IMR-90 (cell line): ENCODE measurements around the gene RB1. TPM values are rescaled to one million over a fixed set of nuclear protein-coding genes. Genes with fewer than 3 reads are reported as not detected.
"Not testable (repeated sequence)": the region's sequence is repeated elsewhere in the genome, so short reads cannot be mapped to it uniquely, and the experiment has no call there.

Experiments used
- ATAC-seq: fragments of 200-7000 bp; cut with Tn5 transposase; 2 replicates; pipeline ENCODE4 v1.9.1; 2020; ENCODE audit warnings: low read depth, mild to moderate bottlenecking, moderate library complexity
- BruUV-seq: library from RNA; stranded (reverse); fragments of 400-500 nt; replicated peaks from 2 replicates; lab custom pipeline; 2021; lab: Mats Ljungman, UMichigan
- CTCF ChIA-PET: fragments of 300-600 bp; formaldehyde crosslinking; extraction: SDS; loops from one replicate; lab custom pipeline; 2021; ENCODE audit warnings: antibody characterized with exemption; lab: Yijun Ruan, JAX
- POLR2A ChIA-PET: fragments of 300-600 bp; sonication (Branson Sonifier 250); formaldehyde crosslinking; loops from one replicate; lab custom pipeline; 2022; ENCODE audit warnings: antibody characterized with exemption; ENCODE audit not compliant: unreplicated experiment; lab: Charles Lee
- DNase-seq: peaks from one replicate; pipeline ENCODE4 v3.0.0; 2013
- H2AFZ ChIP-seq: replicated peaks from 2 replicates; pipeline ENCODE3; 2013; ENCODE audit warnings: low read length, mild to moderate bottlenecking; ENCODE audit not compliant: poor library complexity
- H2AK5ac ChIP-seq: 2 replicates; pipeline ENCODE4 v1.6.1; 2013; ENCODE audit warnings: low read depth, low read length, inconsistent platforms
- H2AK9ac ChIP-seq: replicated peaks from 2 replicates; pipeline ENCODE3; 2013; ENCODE audit warnings: mild to moderate bottlenecking, low read depth, low read length, moderate library complexity; ENCODE audit not compliant: poor library complexity
- H2BK120ac ChIP-seq: 2 replicates; pipeline ENCODE4 v1.6.1; 2013; ENCODE audit warnings: low read depth, low read length, inconsistent platforms
- H2BK15ac ChIP-seq: 3 replicates; pipeline ENCODE4 v1.6.1; 2013; ENCODE audit warnings: low read depth, low read length, inconsistent platforms
- H2BK20ac ChIP-seq: 2 replicates; pipeline ENCODE4 v1.6.1; 2013; ENCODE audit warnings: low read depth, mild to moderate bottlenecking, inconsistent platforms, low read length, moderate library complexity
- H2BK5ac ChIP-seq: 2 replicates; pipeline ENCODE4 v1.6.1; 2013; ENCODE audit warnings: mild to moderate bottlenecking, low read depth, low read length, inconsistent platforms; ENCODE audit not compliant: poor library complexity, severe bottlenecking
- H3K14ac ChIP-seq: replicated peaks from 2 replicates; pipeline ENCODE4 v1.6.1; 2013; ENCODE audit warnings: low read depth, low read length, inconsistent platforms
- H3K18ac ChIP-seq: 2 replicates; pipeline ENCODE4 v1.6.1; 2013; ENCODE audit warnings: low read depth, low read length, control low read depth
- H3K23ac ChIP-seq: 2 replicates; pipeline ENCODE4 v1.6.1; 2013; ENCODE audit warnings: low read depth, low read length, inconsistent platforms
- H3K27ac ChIP-seq: 2 replicates; pipeline ENCODE4 v1.5.1; 2013; ENCODE audit warnings: mild to moderate bottlenecking, control low read depth, low read length; ENCODE audit not compliant: insufficient read depth
- H3K27me3 ChIP-seq: 2 replicates; pipeline ENCODE4 v1.6.1; 2013; ENCODE audit warnings: low read length; ENCODE audit not compliant: control insufficient read depth, insufficient read depth
- H3K36me3 ChIP-seq: 2 replicates; pipeline ENCODE4 v1.6.1; 2013; ENCODE audit warnings: low read length, mixed read lengths; ENCODE audit not compliant: control insufficient read depth, insufficient read depth
- H3K4ac ChIP-seq: 2 replicates; pipeline ENCODE4 v1.6.1; 2013; ENCODE audit warnings: low read depth, low read length, inconsistent platforms
- H3K4me1 ChIP-seq: 2 replicates; pipeline ENCODE4 v1.6.1; 2013; ENCODE audit warnings: low read length, mixed read lengths; ENCODE audit not compliant: control insufficient read depth, insufficient read depth
- H3K4me2 ChIP-seq: 2 replicates; pipeline ENCODE4 v1.6.1; 2013; ENCODE audit warnings: low read depth, mild to moderate bottlenecking, control low read depth, low read length, moderate library complexity
- H3K4me3 ChIP-seq: 2 replicates; pipeline ENCODE4 v1.5.1; 2013; ENCODE audit warnings: low read depth, mild to moderate bottlenecking, control low read depth, low read length, moderate library complexity; ENCODE audit not compliant: insufficient read depth
- H3K56ac ChIP-seq: 2 replicates; pipeline ENCODE4 v1.6.1; 2013; ENCODE audit warnings: low read length, inconsistent platforms; ENCODE audit not compliant: insufficient read depth; ENCODE audit errors: extremely low read depth
- H3K79me1 ChIP-seq, 2 experiments: 2 replicates each; pipeline ENCODE4 v1.6.1; 2013; ENCODE audit warnings: low read length in 2 of 2, inconsistent platforms in 1 of 2, low read depth in 1 of 2
- H3K9ac ChIP-seq: 2 replicates; pipeline ENCODE4 v1.6.1; 2013; ENCODE audit warnings: low read depth, low read length, control low read depth
- H3K9me1 ChIP-seq: 2 replicates; pipeline ENCODE4 v1.6.1; 2013; ENCODE audit warnings: low read length, inconsistent platforms; ENCODE audit not compliant: insufficient read depth
- H3K9me3 ChIP-seq: 2 replicates; pipeline ENCODE4 v1.6.1; 2013; ENCODE audit warnings: low read length; ENCODE audit not compliant: control insufficient read depth, insufficient read depth
- H4K20me1 ChIP-seq: 2 replicates; pipeline ENCODE4 v1.6.1; 2013; ENCODE audit warnings: low read length, inconsistent platforms; ENCODE audit not compliant: insufficient read depth
- H4K5ac ChIP-seq: 2 replicates; pipeline ENCODE4 v1.6.1; 2013; ENCODE audit warnings: mild to moderate bottlenecking, low read depth, low read length, control low read depth
- H4K8ac ChIP-seq, 2 experiments: 2 replicates each; pipeline ENCODE4 v1.6.1; 2013; ENCODE audit warnings: low read depth in 2 of 2, low read length in 2 of 2, control low read depth in 1 of 2, inconsistent platforms in 1 of 2
- H4K91ac ChIP-seq: 2 replicates; pipeline ENCODE4 v1.6.1; 2013; ENCODE audit warnings: low read depth, low read length, inconsistent platforms; ENCODE audit not compliant: insufficient read depth
- CEBPB ChIP-seq: IDR thresholded peaks from 2 replicates; pipeline ENCODE4 v1.6.1; 2012; ENCODE audit warnings: low read depth, low read length, improper control_type of control experiment
- FOS ChIP-seq: fragments of 150-350 bp; IDR thresholded peaks from 2 replicates; pipeline ENCODE4 v1.6.1; 2016; ENCODE audit warnings: low read depth, low read length
- POLR2A ChIP-seq: IDR thresholded peaks from 2 replicates; pipeline ENCODE4 v1.6.1; 2012; ENCODE audit warnings: mild to moderate bottlenecking, low read depth, low read length
- RAD21 ChIP-seq: IDR thresholded peaks from 2 replicates; pipeline ENCODE4 v1.6.1; 2012; ENCODE audit warnings: low read length, improper control_type of control experiment
- RFX5 ChIP-seq: IDR thresholded peaks from 2 replicates; pipeline ENCODE4 v1.8.0; 2012; ENCODE audit warnings: low read depth, mild to moderate bottlenecking, low read length, moderate library complexity
- SMC3 ChIP-seq: fragments of 150-350 bp; IDR thresholded peaks from 2 replicates; pipeline ENCODE4 v1.6.1; 2016; ENCODE audit warnings: low read depth, mild to moderate bottlenecking, antibody characterized with exemption, low read length, moderate library complexity
- WGBS, 2 experiments: methylation state at CpG; one replicate each; pipeline versions ENCODE4 v1.1.5 to v1.1.7; 2013; ENCODE audit warnings: missing lambda C conversion rate in 2 of 2; ENCODE audit not compliant: insufficient read length in 1 of 2; ENCODE audit errors: extremely low coverage in 2 of 2; 5-methylcytosine and 5-hydroxymethylcytosine counted together
- dilution Hi-C: fragments of 300-500 bp; cut with HindIII; formaldehyde crosslinking; loops from one replicate; pipeline ENCODE4 v1.14.3; 2018; ENCODE audit warnings: low sequenced_read_pairs; ENCODE audit not compliant: unreplicated experiment
- in situ Hi-C: fragments of 300-500 bp; cut with MboI; formaldehyde crosslinking; loops from 3 replicates; pipeline ENCODE4 v1.14.3; 2019; ENCODE audit warnings: low sequenced_read_pairs, inconsistent platforms, mixed read lengths
- intact Hi-C: fragments of 100-400 bp; cut with micrococcal nuclease; formaldehyde crosslinking; loops from 2 replicates; pipeline ENCODE4 v1.10.0; 2022
- polyA plus RNA-seq, 3 experiments: library from polyadenylated mRNA; depleted of rRNA; stranded (reverse); fragments of >200 nt; gene quantifications; 2 replicates each; pipeline ENCODE4 v1.2.3, GENCODE V29; 2012; ENCODE audit warnings: low replicate concordance in 1 of 3
- total RNA-seq: library from RNA; depleted of rRNA; stranded (reverse); fragments of >200 nt; gene quantifications from 2 replicates; pipeline ENCODE4 v1.2.3, GENCODE V29; 2012
- TF ChIP-seq, protein P1 (sequence below): conservative IDR thresholded peaks from 2 replicates; pipeline ENCODE4 v1.5.1; 2012; ENCODE audit warnings: mild to moderate bottlenecking, low read depth, low read length, improper control_type of control experiment
- TF ChIP-seq, protein P2 (sequence below): fragments of 150-350 bp; IDR thresholded peaks from 2 replicates; pipeline ENCODE4 v1.6.1; 2017; ENCODE audit warnings: mild to moderate bottlenecking, antibody characterized with exemption, low read length, low read depth

Gene RB1
- total and polyA plus RNA-seq, 2 of the 4 experiments (the other 2 are of a cell fraction), result 11.4 to 15.4 TPM

DNA sequence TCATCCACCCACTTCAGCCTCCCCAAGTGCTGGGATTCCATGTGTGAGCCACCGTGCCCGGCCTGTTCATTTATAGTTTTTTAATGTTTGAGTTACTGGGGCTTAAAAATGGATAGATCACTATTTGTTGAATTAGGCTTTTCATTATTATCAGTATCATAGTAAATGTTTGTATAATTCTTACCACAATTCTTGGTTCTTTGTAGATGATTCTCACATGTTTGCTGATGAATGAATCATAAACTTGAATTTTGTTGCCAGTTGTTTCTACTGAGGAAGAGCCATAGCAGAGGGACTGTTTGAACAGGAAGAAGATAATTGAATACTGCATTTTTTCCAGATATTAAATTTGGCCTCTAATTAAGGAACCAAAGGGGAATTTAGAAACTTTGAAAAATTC, 112.0 kb downstream of the RB1 start:
- no TSS peak for BruUV-seq

DNA sequence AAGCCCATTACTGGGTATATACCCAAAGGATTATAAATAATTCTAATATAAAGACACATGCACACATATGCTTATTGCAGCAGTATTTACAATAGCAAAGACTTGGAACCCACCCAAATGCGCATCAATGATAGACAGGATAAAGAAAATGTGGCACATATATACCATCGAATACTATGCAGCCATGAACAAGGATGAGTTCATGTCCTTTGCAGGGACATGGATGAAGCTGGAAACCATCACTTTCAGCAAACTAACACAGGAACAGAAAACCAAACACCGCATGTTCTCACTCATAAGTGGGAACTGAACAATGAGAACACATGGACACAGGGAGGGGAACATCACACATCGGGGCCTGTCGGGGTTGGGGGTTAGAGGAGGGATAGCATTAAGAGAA, 118.5 kb downstream of the RB1 start:
- H3K18ac ChIP-seq, H2AK9ac ChIP-seq, H2AK5ac ChIP-seq, H3K36me3 ChIP-seq, H2BK15ac ChIP-seq, H3K9me3 ChIP-seq, H3K4me1 ChIP-seq, H3K9me1 ChIP-seq, H3K14ac ChIP-seq, H2BK120ac ChIP-seq, H2AFZ ChIP-seq, CTCF ChIA-PET, in situ Hi-C loops, H3K4ac ChIP-seq, H3K79me1 ChIP-seq, H3K23ac ChIP-seq, H4K91ac ChIP-seq, DNase-seq, dilution Hi-C loops, H2BK5ac ChIP-seq, H4K20me1 ChIP-seq, H3K9ac ChIP-seq, POLR2A ChIA-PET, intact Hi-C loops, ATAC-seq, H3K4me3 ChIP-seq, H3K27ac ChIP-seq, H3K56ac ChIP-seq, H4K8ac ChIP-seq, H2BK20ac ChIP-seq, H3K27me3 ChIP-seq, H3K4me2 ChIP-seq, BruUV-seq, H4K5ac ChIP-seq: not testable (repeated sequence)
- WGBS, 2 experiments, result no CpG with 5 or more reads among the region's 5 CpGs

More for the DNA sequence above, 112.0 kb downstream of the RB1 start:
- H2BK20ac ChIP-seq, result no peak overlapping the region
- H2BK120ac ChIP-seq, result no peak overlapping the region
- H4K91ac ChIP-seq, result no peak overlapping the region
- H3K79me1 ChIP-seq, result peaks cover 0 to 2% of the 10 kb centered on the region in 2 experiments; a peak in 2 of 4 replicates
- H3K4me1 ChIP-seq, result no peaks in the 10 kb centered on the region
- DNase-seq, result no peak
- H3K14ac ChIP-seq, result no peak overlapping the region
- TF ChIP-seq, protein P1, sequence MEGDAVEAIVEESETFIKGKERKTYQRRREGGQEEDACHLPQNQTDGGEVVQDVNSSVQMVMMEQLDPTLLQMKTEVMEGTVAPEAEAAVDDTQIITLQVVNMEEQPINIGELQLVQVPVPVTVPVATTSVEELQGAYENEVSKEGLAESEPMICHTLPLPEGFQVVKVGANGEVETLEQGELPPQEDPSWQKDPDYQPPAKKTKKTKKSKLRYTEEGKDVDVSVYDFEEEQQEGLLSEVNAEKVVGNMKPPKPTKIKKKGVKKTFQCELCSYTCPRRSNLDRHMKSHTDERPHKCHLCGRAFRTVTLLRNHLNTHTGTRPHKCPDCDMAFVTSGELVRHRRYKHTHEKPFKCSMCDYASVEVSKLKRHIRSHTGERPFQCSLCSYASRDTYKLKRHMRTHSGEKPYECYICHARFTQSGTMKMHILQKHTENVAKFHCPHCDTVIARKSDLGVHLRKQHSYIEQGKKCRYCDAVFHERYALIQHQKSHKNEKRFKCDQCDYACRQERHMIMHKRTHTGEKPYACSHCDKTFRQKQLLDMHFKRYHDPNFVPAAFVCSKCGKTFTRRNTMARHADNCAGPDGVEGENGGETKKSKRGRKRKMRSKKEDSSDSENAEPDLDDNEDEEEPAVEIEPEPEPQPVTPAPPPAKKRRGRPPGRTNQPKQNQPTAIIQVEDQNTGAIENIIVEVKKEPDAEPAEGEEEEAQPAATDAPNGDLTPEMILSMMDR, result no peak
- TF ChIP-seq SMC3 (no peak), CEBPB (no peak), FOS (no peak), RAD21 (no peak), POLR2A (no peak), RFX5 (no peak)
- TF ChIP-seq, protein P2, sequence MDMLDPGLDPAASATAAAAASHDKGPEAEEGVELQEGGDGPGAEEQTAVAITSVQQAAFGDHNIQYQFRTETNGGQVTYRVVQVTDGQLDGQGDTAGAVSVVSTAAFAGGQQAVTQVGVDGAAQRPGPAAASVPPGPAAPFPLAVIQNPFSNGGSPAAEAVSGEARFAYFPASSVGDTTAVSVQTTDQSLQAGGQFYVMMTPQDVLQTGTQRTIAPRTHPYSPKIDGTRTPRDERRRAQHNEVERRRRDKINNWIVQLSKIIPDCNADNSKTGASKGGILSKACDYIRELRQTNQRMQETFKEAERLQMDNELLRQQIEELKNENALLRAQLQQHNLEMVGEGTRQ, result no peak
- intact Hi-C loops (no loop called here), dilution Hi-C loops (no loop called here), in situ Hi-C loops (no loop called here)
- H2AFZ ChIP-seq, result no peak overlapping the region
- H3K18ac ChIP-seq, result no peak overlapping the region
- no peak overlapping the region for H4K5ac ChIP-seq
- H2BK15ac ChIP-seq, result no peak overlapping the region
- no peak overlapping the region for H3K27ac ChIP-seq
- no peak overlapping the region for H4K8ac ChIP-seq
- no peak overlapping the region for H2AK5ac ChIP-seq
- ChIA-PET POLR2A (no interaction called here), CTCF (no interaction called here)
- H3K23ac ChIP-seq, result no peak overlapping the region
- H3K36me3 ChIP-seq, result peaks cover 1% of the 10 kb centered on the region; the same call in 1 of the 2 replicates
- no peaks in the 10 kb centered on the region for H3K27me3 ChIP-seq
- H3K4me2 ChIP-seq, result no peak overlapping the region
- no peaks in the 10 kb centered on the region for H3K9me1 ChIP-seq
- H2BK5ac ChIP-seq, result no peak overlapping the region
- no peak overlapping the region for H3K9ac ChIP-seq
- H3K4ac ChIP-seq, result no peak overlapping the region
- H4K20me1 ChIP-seq, result no peaks in the 10 kb centered on the region
- no CpG with 5 or more reads among the region's 2 CpGs for WGBS, 2 experiments
- no peak overlapping the region for H3K4me3 ChIP-seq
- H3K9me3 ChIP-seq, result no peaks in the 10 kb centered on the region
- H2AK9ac ChIP-seq, result no peak overlapping the region
- no peak for ATAC-seq
- no peak overlapping the region for H3K56ac ChIP-seq
